A204.1 (cell line): Measurements from ENCODE around the gene PLD4.
"Not testable (repeated sequence)": the region's sequence is repeated elsewhere in the genome, so short reads cannot be mapped to it uniquely, and the experiment has no call there.

Experiments used
- FAIRE-seq: peaks from 2 replicates; lab custom pipeline; 2012; peaks lifted over from hg19 to GRCh38; lab: Jason Lieb, UNC

The PLD4 gene

GRCh38 chr14:104885973-104886689, 38.5 kb upstream of the PLD4 start:
- FAIRE-seq, result no peak

- FAIRE-seq, result no peak
Measured at GRCh38 chr14:104886690-104887622, 37.7 kb upstream of the PLD4 start.

DNA sequence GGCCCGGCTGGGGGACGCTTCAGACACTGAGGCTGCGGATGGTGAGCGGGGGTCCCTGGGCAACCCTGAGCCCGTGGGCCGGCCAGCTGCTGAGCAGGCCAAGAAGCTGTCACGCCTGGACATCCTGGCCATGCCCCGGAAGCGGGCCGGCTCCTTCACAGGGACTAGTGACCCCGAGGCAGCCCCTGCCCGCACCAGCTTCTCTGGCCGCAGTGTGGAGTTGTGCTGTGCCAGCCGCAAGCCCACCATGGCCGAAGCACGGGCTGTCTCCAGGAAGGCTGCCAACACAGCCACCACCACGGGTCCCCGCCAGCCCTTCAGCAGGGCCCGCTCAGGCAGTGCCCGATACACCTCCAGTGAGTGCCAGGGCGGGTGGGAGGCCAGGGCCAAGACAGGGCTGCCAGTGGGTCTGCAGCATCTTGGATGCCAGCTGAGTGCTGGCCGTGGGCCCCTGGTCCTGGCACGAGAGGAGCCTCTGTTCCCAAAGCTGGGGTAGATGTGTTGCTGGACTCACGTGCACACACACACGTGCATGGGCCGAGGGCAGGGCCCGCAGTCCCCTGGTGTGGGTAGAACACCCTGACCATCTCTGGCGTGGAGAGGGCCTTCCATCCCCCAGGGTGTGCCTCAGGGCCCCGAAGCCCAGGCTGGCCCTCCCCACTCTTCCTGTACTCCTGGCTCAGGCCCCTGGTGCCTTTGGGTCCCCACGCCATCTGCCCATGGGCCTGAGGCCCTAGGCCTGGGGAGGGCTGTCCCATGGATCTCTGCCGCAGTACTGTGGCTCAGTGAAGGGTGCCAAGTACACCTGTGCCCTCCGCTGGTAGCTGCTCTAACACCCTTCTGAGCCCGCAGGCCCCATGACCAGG, 36.8 kb upstream of the PLD4 start:
- FAIRE-seq, result no peak

GRCh38 chr14:104888489-104889374, 35.9 kb upstream of the PLD4 start:
- no peak for FAIRE-seq

- no peak for FAIRE-seq
Measured at GRCh38 chr14:104889375-104889757, 35.3 kb upstream of the PLD4 start.

DNA sequence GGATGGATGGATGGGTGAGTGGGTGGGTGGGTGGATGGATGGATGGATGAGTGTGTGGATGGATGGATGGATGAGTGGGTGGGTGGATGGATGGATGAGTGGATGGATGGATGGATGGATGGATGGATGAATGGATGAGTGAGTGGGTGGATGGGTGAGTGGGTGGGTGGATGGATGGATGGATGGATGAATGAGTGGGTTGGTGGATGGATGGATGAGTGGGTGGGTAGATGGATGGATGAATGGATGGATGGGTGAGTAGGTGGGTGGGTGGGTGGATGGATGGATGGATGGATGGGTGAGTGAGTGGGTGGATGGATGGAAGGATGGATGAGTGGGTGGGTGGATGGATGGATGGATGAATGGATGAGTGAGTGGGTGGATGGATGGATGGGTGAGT, 34.4 kb upstream of the PLD4 start:
- FAIRE-seq, result not testable (repeated sequence)

DNA sequence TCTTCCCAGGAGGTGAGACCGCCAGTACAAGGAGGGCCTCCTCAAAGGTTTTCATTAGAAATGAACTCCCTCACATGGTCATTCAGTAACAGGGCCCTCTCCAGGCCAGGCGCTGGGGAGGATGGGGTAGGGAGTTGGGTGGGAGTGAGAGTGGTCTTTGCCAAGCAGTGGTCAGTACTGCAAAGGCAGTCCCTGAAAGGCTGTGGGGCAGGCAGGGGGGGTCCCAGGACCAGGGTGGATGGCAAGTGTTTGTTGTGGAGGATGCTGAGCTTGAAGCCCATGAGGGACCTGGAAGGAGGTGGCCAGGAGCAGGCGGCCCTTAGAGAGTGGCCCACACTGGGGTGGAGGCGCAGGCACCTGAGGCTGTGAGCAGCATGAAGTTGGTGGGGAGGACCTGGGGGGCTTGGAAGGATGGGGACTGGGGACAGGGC, 33.5 kb upstream of the PLD4 start:
- FAIRE-seq, result no peak

DNA sequence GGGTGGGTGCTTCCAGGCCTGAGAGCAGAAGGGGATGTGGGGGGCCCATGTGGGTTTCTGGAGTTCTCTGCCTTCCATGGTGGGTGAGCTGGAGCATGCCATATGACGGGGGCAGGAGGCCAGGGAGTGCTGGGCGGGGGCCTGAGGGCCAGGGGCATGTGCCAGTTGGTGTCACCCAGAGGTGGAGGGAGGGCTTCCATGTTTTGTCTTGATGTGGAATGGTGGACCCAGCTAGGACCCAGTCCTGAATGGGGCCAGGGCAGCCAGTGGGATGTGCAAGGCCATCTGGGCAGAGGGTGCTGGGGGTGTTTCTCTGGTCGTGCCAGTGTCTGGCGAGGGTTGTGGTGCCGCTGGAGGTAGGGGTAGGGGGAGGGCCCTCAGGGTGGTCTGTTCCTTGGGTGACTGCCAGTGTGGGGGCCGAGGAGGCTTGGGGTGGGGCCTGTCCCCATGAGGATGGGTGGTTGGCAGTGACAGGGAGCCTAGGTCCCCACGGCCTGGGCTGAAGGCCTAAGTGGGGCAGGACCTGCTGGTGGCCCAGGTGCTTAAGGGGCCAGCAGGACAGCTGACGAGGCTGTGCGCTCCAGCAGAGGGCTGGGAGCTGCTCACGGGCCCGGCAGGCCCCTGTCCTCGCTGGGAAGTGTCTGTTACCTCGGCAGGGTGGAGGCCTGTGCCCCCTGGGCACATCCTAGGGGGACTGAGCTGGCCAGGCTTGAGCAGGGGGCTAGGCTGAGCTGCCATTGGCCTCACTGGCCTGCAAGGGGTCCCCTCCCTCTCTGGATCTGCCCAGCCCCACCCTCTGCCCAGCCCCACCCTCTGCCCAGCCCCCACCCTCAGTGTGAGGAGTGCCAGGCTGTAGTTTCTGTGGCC, 32.8 kb upstream of the PLD4 start:
- no peak for FAIRE-seq

- no peak for FAIRE-seq
Measured at GRCh38 chr14:104892531-104893434, 31.9 kb upstream of the PLD4 start.

DNA sequence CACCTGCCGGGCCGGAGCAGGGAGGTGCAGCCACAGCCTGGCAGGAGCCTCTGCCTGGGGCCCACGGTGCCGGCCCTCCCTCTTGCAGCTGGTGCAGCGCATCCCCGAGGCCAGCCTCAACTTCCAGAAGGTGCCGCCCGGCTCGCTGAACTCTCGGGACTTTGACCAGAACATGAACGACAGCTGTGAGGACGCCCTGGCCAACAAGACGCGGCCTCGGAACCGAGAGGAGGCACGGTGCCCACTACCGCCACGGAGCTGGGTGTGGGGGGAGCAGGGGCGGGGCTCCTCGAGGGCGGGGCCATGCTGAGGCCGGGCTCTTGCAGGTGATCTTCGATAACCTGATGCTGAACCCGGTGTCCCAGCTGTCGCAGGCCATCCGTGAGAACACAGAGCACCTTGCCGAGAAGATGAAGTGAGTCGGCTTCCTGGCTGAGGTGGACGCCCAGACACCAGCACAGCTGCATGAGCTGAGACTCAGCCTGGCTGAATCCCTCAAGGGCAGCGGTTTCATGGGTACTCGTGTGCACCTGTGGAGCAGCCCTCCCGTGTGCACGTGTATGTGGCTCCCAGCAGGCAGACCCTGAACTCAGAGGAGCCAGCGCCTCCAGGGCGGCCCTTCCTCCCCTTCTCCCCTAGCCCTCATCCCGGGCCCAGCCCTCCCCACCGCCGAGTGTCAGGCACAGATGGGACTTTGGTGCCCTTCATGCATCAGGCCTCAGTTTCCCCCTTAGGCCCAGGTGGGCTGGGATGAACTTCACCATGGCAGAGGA, 31.1 kb upstream of the PLD4 start:
- no peak for FAIRE-seq

DNA sequence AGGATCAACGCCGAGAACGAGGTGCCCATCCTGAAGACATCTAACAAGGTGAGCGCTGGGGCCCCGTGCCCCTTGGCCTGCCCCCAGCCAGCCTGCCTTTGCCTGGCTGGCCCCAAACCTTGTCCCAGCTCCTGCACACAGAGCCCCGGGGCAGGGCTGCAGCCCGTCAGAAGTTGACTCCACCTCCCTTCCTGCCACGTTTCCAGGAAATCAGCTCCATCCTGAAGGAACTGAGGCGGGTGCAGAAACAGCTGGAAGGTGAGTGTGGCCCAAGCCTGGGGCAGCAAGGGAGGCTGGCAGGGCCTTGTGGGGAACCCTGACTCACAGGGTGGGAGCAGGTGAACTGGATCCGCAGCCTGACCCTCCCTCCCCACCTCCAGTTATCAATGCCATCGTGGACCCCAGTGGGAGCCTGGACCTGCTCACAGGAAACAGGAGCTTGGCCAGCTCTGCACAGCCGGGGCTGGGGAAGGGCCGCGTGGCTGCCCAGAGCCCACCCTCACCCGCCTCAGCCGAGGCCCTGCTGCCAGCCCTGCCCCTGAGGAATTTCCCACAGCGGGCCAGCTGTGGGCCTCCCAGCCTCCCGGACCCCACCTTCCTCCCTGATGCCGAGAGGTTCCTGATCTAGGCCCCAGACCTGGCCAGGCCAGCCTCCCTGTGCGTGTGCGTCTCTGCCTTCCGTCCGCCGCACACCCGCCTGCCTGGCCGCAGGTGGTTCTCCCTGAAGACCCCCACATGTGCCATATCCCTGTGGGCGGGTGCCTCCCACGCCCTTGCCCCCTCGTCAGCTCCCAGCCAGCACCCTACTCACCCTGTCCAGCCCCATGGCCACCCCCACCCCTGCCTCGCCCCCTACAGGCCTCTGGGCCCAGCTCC, 30.1 kb upstream of the PLD4 start:
- FAIRE-seq, result no peak

DNA sequence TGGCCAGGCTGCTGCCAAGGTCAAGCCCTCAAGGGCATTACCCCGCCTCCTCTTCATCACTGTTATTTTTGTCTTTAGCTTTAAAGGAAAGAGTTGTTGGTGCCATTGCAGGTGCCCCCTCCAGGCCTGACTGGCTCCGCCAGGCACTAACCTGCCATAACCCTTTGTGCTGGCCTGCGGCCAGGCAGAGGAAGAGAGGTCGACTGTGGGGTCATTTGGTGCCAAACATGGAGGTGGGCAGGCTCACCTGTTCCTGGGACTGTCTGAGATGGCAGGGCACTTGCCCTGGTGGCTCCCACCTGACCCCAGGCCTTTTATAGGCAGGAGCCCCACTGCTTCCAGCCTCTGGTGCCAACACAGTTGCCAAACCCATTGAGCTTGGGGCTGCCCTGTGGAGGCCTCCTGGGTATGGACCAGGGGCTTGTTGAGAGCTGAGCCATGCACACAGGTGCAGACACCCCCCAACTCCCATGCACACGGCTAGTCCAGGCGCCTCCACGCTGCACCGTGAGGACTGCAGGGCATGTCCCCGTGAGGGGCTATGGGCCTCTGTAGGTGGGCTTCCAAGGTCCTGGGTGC, 29.4 kb upstream of the PLD4 start:
- FAIRE-seq, result no peak

GRCh38 chr14:104895786-104896661, 28.7 kb upstream of the PLD4 start:
- no peak for FAIRE-seq

DNA sequence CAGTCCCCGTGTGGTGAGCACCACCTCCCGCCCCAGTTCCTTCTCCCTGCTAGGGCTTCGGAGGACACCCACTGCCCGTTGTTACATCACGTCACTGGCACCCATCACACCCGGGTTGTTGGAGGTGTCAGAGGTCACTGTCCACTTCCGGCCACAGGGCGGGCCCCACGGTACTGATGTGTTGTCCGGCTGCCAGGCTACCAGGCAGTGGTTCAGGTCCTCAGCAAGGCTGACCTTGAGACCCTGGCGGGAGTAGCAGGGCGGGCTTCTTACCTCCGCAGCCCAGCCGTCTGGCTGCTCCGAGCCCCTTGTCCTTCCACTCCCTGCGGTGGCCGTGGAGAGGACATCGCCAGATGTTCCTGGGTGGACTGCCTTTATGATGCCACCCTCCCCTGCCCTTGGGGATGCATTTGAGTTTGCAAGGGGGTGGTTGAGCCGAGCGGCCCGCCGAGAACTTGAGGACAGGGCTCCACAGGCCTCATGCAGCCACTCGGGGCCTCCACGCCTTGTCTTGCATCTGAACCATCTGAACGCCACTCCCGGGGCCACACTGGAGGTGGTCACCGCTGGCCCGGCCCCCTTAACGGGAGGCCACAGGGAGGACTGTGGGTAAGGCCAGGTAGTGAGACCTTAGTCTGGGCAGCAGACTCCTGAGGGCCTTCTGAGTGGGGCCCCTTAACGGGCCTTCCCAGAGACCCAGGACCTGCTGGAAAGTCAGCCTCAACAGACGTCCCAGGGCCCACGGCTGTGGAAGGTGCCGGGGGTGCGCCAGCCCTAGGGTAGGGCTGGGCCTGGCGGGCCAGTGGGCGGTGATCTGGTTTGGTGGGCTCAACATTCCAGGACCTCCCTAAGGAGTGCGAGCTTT, 27.1 kb upstream of the PLD4 start:
- FAIRE-seq, result no peak

DNA sequence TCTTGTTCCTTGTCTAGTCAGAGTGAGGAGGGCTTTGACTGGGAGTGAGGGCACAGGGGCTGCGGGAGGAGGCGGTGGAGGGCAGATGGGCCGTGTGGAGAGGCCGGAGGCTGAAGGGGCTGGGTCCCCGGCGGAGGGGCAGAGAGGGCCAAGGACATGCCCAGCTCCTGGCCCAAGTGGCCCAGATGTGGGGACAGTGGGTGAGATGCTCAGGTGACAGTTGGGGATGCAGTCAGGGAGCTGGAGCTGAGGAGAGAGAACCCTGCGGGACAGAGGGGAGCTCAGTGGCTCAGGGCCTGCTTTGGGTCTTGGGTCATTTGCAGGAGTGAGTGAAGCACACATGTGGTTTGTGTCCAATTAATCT, 26.5 kb upstream of the PLD4 start:
- FAIRE-seq, result no peak
